Endothelial cell of umbilical vein (primary cell): Measurements from ENCODE around the gene OR56A3. TPM values are rescaled to one million over a fixed set of nuclear protein-coding genes. Genes with fewer than 3 reads are reported as not detected.

Source experiments
- BruUV-seq: library from RNA; stranded (reverse); fragments of 400-500 nt; replicated peaks from 2 replicates; lab custom pipeline; 2021; lab: Mats Ljungman, UMichigan
- CTCF ChIA-PET: fragments of 300-600, 350-600 bp; sonication (Branson Sonifier 250); formaldehyde crosslinking; loops from one replicate; lab custom pipeline; 2021; ENCODE audit warnings: antibody characterized with exemption, inconsistent platforms; lab: Charles Lee
- POLR2A ChIA-PET: fragments of 300-600, 350-600 bp; sonication (Branson Sonifier 250); formaldehyde crosslinking; loops from one replicate; lab custom pipeline; 2021; ENCODE audit warnings: antibody characterized with exemption, inconsistent platforms; lab: Charles Lee
- DNase-seq: peaks from one replicate; pipeline ENCODE4 v3.0.0-alpha.2; 2011; ENCODE audit warnings: low read depth, low spot score
- FAIRE-seq: peaks from 2 replicates; lab custom pipeline; 2011; peaks lifted over from hg19 to GRCh38; lab: Jason Lieb, UNC
- H2AFZ ChIP-seq: 2 replicates; pipeline ENCODE4 v1.6.0; 2012; ENCODE audit warnings: low read depth, low read length, control low read depth, inconsistent platforms
- H3K27ac ChIP-seq: 2 replicates; pipeline ENCODE4 v1.5.1; 2011; ENCODE audit warnings: low read depth, mild to moderate bottlenecking, control low read depth, low read length, moderate library complexity; ENCODE audit not compliant: insufficient read depth
- H3K27me3 ChIP-seq, 2 experiments: 2 replicates each; pipeline versions ENCODE4 v1.6.0 to v1.6.1; 2011; ENCODE audit warnings: low read length in 2 of 2, mixed read lengths in 1 of 2; ENCODE audit not compliant: control insufficient read depth in 2 of 2, insufficient read depth in 2 of 2
- H3K36me3 ChIP-seq, 2 experiments: 2 replicates in 1 of 2; 3 replicates in 1 of 2; pipeline ENCODE4 v1.5.1; 2011; ENCODE audit warnings: low read length in 2 of 2, mild to moderate bottlenecking in 1 of 2, moderate library complexity in 1 of 2; ENCODE audit not compliant: control insufficient read depth in 2 of 2, insufficient read depth in 2 of 2; ENCODE audit errors: extremely low read depth in 1 of 2
- H3K4me1 ChIP-seq: 3 replicates; pipeline ENCODE4 v1.5.1; 2011; ENCODE audit warnings: mild to moderate bottlenecking, low read length; ENCODE audit not compliant: control insufficient read depth, insufficient read depth; ENCODE audit errors: extremely low read depth
- H3K4me2 ChIP-seq: 2 replicates; pipeline ENCODE4 v1.6.1; 2011; ENCODE audit warnings: low read length, control low read depth, mixed read lengths; ENCODE audit not compliant: insufficient read depth
- H3K4me3 ChIP-seq, 3 experiments: fragments of 200-600 bp in 1 of 3; sonication (generic), shearing (Covaris generic) in 1 of 3; replicated peaks in 1 of 3; 2 replicates each; pipeline ENCODE4 v1.5.1; 2011 to 2016; ENCODE audit warnings: control low read depth in 3 of 3, low read length in 3 of 3, mild to moderate bottlenecking in 2 of 3, inconsistent platforms in 1 of 3, low read depth in 1 of 3, moderate library complexity in 1 of 3; ENCODE audit not compliant: insufficient read depth in 1 of 3
- H3K79me2 ChIP-seq: 2 replicates; pipeline ENCODE4 v1.6.0; 2012; ENCODE audit warnings: low read length, inconsistent platforms; ENCODE audit not compliant: control insufficient read depth, insufficient read depth
- H3K9ac ChIP-seq: replicated peaks from 2 replicates; pipeline ENCODE3; 2011; ENCODE audit warnings: low read length, control low read depth; ENCODE audit not compliant: insufficient read depth; ENCODE audit errors: extremely low read depth
- H3K9me1 ChIP-seq: replicated peaks from 3 replicates; pipeline ENCODE4 v1.6.0; 2011; ENCODE audit warnings: mild to moderate bottlenecking, low read length; ENCODE audit not compliant: control insufficient read depth, insufficient read depth; ENCODE audit errors: extremely low read depth
- H3K9me3 ChIP-seq: replicated peaks from 2 replicates; pipeline ENCODE4 v1.5.1; 2012; ENCODE audit warnings: low read length, inconsistent platforms; ENCODE audit not compliant: control insufficient read depth, insufficient read depth
- H4K20me1 ChIP-seq: replicated peaks from 2 replicates; pipeline ENCODE3; 2011; ENCODE audit warnings: mild to moderate bottlenecking, low read length; ENCODE audit not compliant: control insufficient read depth, insufficient read depth; ENCODE audit errors: extremely low read depth
- CTCF ChIP-seq, 2 donors: IDR thresholded peaks; 1 replicate in 1 of 2; 2 replicates in 1 of 2; pipeline ENCODE4 v1.5.1; 2011; ENCODE audit warnings: low read length in 2 of 2, mild to moderate bottlenecking in 2 of 2, moderate library complexity in 2 of 2, control low read depth in 1 of 2, inconsistent platforms in 1 of 2, low read depth in 1 of 2; ENCODE audit not compliant: insufficient read depth in 1 of 2; ENCODE audit errors: extremely low read depth in 1 of 2
- EZH2 ChIP-seq: IDR thresholded peaks from 2 replicates; pipeline ENCODE4 v1.6.1; 2012; ENCODE audit warnings: borderline replicate concordance, low read depth, mild to moderate bottlenecking, moderate library complexity, low read length, inconsistent platforms; ENCODE audit not compliant: severe bottlenecking
- FOS ChIP-seq: IDR thresholded peaks from 2 replicates; pipeline ENCODE4 v1.6.1; 2011; ENCODE audit warnings: mild to moderate bottlenecking, low read length, moderate library complexity, borderline replicate concordance; ENCODE audit not compliant: insufficient read depth
- GATA2 ChIP-seq: IDR thresholded peaks from 2 replicates; pipeline ENCODE4 v1.7.0; 2011; ENCODE audit warnings: low read depth, mild to moderate bottlenecking, moderate library complexity, mixed read lengths, low read length; ENCODE audit not compliant: insufficient read length, insufficient read depth
- JUN ChIP-seq: IDR thresholded peaks from 2 replicates; pipeline ENCODE4 v1.6.1; 2011; ENCODE audit warnings: borderline replicate concordance, low read depth; ENCODE audit not compliant: insufficient read length, insufficient read depth
- MAX ChIP-seq: IDR thresholded peaks from 2 replicates; pipeline ENCODE4 v1.6.1; 2011; ENCODE audit not compliant: insufficient read depth, insufficient read length
- MYC ChIP-seq: IDR thresholded peaks from one replicate; pipeline ENCODE4 v1.6.1; 2011; ENCODE audit warnings: mild to moderate bottlenecking, low read depth, low read length
- POLR2A ChIP-seq: IDR thresholded peaks from 2 replicates; pipeline ENCODE4 v1.6.1; 2012; ENCODE audit warnings: low read depth, mild to moderate bottlenecking, control low read depth, low read length
- POLR2AphosphoS5 ChIP-seq: IDR thresholded peaks from 2 replicates; pipeline ENCODE4 v1.6.1; 2012; ENCODE audit warnings: low read depth, mild to moderate bottlenecking, control low read depth, low read length, moderate library complexity; ENCODE audit not compliant: insufficient read depth
- dilution Hi-C: fragments of 300-500 bp; cut with MboI; formaldehyde crosslinking; loops from one replicate; pipeline ENCODE4 v1.15.0; 2019; ENCODE audit warnings: low sequenced_read_pairs; ENCODE audit not compliant: extremely low pct_ligation_motif_present
- intact Hi-C: fragments of 100-400 bp; cut with micrococcal nuclease; formaldehyde crosslinking; loops from one replicate; pipeline ENCODE4 v1.10.0; 2022
- polyA plus RNA-seq, 4 experiments: library from polyadenylated mRNA; depleted of rRNA in 3 of 4; stranded (reverse) in 3 of 4; unstranded in 1 of 4; fragments of >200 nt; gene quantifications; 2 replicates each; pipeline versions ENCODE4 v1.2.1 to v1.2.3, GENCODE V29; 2011 to 2012; ENCODE audit warnings: missing spikeins in 1 of 4
- total RNA-seq: library from RNA; stranded (reverse); gene quantifications from 2 replicates; pipeline ENCODE4 v1.2.3, GENCODE V29; 2021

OR56A3 gene
- total and polyA plus RNA-seq, 2 donors (not counting 3 experiments of a cell fraction or from before 2014, with no cell fraction given): not detected

- H3K4me2 ChIP-seq: no peak overlapping the region
- H3K36me3 ChIP-seq: no peaks in the 10 kb centered on the region
- dilution Hi-C loops (no loop called here), intact Hi-C loops (no loop called here)
- FAIRE-seq (no peak), DNase-seq (no peak)
- no peak overlapping the region for H3K27ac ChIP-seq
- no peaks in the 10 kb centered on the region for H4K20me1 ChIP-seq
- TF ChIP-seq FOS (no peak), MYC (no peak), EZH2 (no peak), POLR2A (no peak), POLR2AphosphoS5 (no peak), MAX (no peak), GATA2 (no peak), JUN (no peak), CTCF (IDR thresholded peaks at IDR 0.05; ENCODE audit: extremely low read depth in 1 of 2, insufficient read depth in 1 of 2, low read depth in 1 of 2, low read length in 2 of 2) (no peak)
- no peaks in the 10 kb centered on the region for H3K79me2 ChIP-seq
- ChIA-PET POLR2A (no interaction called here), CTCF (no interaction called here)
- H3K4me1 ChIP-seq: no peaks in the 10 kb centered on the region
- H3K9me3 ChIP-seq: peaks cover 2% of the 10 kb centered on the region
- BruUV-seq: no TSS peak
- no peak overlapping the region for H3K4me3 ChIP-seq
- no peak overlapping the region for H2AFZ ChIP-seq
- H3K27me3 ChIP-seq: no peaks in the 10 kb centered on the region
- H3K9me1 ChIP-seq: no peaks in the 10 kb centered on the region
- no peak overlapping the region for H3K9ac ChIP-seq
These were observed 31.5 kb upstream of the OR56A3 start for GRCh38 chr11:5910540-5910939.
